ENCODE measurements around the gene CTRB1. TPM values are rescaled to one million over a fixed set of nuclear protein-coding genes. Genes with fewer than 3 reads are reported as not detected.
A peak's percentile ranks its signal among the peaks of the same experiment; 100 is the strongest.
"Not testable (repeated sequence)": the region's sequence is repeated elsewhere in the genome, so short reads cannot be mapped to it uniquely, and the experiment has no call there.

Gene CTRB1
- total and polyA plus RNA-seq, 10 donors = 0.59 to 25.2 (median 2.5) TPM; not detected in 2

- 73 to 82% (median 81%) methylated on average over 10 to 19 of the region's 19 CpGs for WGBS, 5 donors
Measured at GRCh38 chr16:75239542-75240122, 20.8 kb downstream of the CTRB1 start.

GRCh38 chr16:75240633-75241032 lies 21.8 kb downstream of the CTRB1 start:
- peaks cover 0 to 78% (median 5%) of the 10 kb centered on the region in 7 donors for H3K27me3 ChIP-seq (replicated peaks in 1 of 7)

More at GRCh38 chr16:75239542-75240122, 20.8 kb downstream of the CTRB1 start:
- peak in 1 of 3 donors; percentile 6 for TF ChIP-seq POLR2AphosphoS5 (IDR thresholded peaks at IDR 0.05)
- TF ChIP-seq CTCF (IDR thresholded peaks at IDR 0.05 in 8 of 11, conservative IDR thresholded peaks at IDR 0.05 in 3 of 11) = no peak
- intact Hi-C loops (cut with DNase I; ENCODE audit: low total_unique reads) = no loop called here
- no peak for DNase-seq
- Histone ChIP-seq H3K27ac (peak overlapping the region in 6 of 8 donors; percentile 43 to 68 (median 62)), H3K4me1 (peaks cover 19 to 88% (median 59%) of the 10 kb centered on the region in 6 donors), H3K27me3 (replicated peaks in 1 of 7) (peaks cover 0 to 79% (median 5%) of the 10 kb centered on the region in 7 donors), H3K4me3 (no peak overlapping the region), H3K9me3 (no peaks in the 10 kb centered on the region), H3K36me3 (peaks cover 0 to 81% (median 11%) of the 10 kb centered on the region in 6 donors)

GRCh38 chr16:75241412-75241811 lies 22.6 kb downstream of the CTRB1 start:
- intact Hi-C loops (cut with DNase I; ENCODE audit: low total_unique reads) = no loop called here
- Histone ChIP-seq H3K27me3 (replicated peaks in 1 of 7) (peaks cover 0 to 81% (median 5%) of the 10 kb centered on the region in 7 donors), H3K4me1 (peaks cover 34 to 91% (median 67%) of the 10 kb centered on the region in 6 donors), H3K27ac (peak overlapping the region in 2 of 8 donors; percentile 19 to 89), H3K9me3 (no peaks in the 10 kb centered on the region), H3K4me3 (no peak overlapping the region), H3K36me3 (peaks cover 0 to 63% (median 1%) of the 10 kb centered on the region in 6 donors)
- DNase-seq = no peak
- WGBS, 5 donors = 60 to 74% (median 70%) methylated on average over 2 to 8 of the region's 8 CpGs
- TF ChIP-seq POLR2A (IDR thresholded peaks at IDR 0.05) = no peak
- TF ChIP-seq CTCF (IDR thresholded peaks at IDR 0.05 in 8 of 11, conservative IDR thresholded peaks at IDR 0.05 in 3 of 11) = no peak
- TF ChIP-seq POLR2AphosphoS5 (IDR thresholded peaks at IDR 0.05) = no peak

More at GRCh38 chr16:75240633-75241032, 21.8 kb downstream of the CTRB1 start:
- H3K9me3 ChIP-seq; DNase-seq; H3K4me3 ChIP-seq; intact Hi-C loops (cut with DNase I; ENCODE audit: low total_unique reads): not testable (repeated sequence)
- H3K4me1 ChIP-seq = peaks cover 29 to 88% (median 60%) of the 10 kb centered on the region in 6 donors
- 67 to 88% (median 78%) methylated on average over 7 of the region's 7 CpGs for WGBS, 5 donors
- peaks cover 0 to 71% (median 2%) of the 10 kb centered on the region in 6 donors for H3K36me3 ChIP-seq
- H3K27ac ChIP-seq = peak overlapping the region in 1 of 8 donors; percentile 8

GRCh38 chr16:75241955-75242354 lies 23.2 kb downstream of the CTRB1 start:
- no peak for DNase-seq
- Histone ChIP-seq H3K4me1 (peaks cover 39 to 95% (median 73%) of the 10 kb centered on the region in 6 donors), H3K27ac (peak overlapping the region in 3 of 8 donors; percentile 15 to 89 (median 19)), H3K9me3 (no peaks in the 10 kb centered on the region), H3K27me3 (replicated peaks in 1 of 7) (peaks cover 0 to 80% (median 2%) of the 10 kb centered on the region in 7 donors), H3K36me3 (peaks cover 0 to 58% (median 1%) of the 10 kb centered on the region in 6 donors), H3K4me3 (no peak overlapping the region)
- WGBS, 5 donors = 79 to 91% (median 89%) methylated on average over 2 to 13 of the region's 13 CpGs
- intact Hi-C loops (cut with DNase I; ENCODE audit: low total_unique reads) = no loop called here
- TF ChIP-seq POLR2AphosphoS5 (IDR thresholded peaks at IDR 0.05) (no peak), CTCF (IDR thresholded peaks at IDR 0.05 in 8 of 11, conservative IDR thresholded peaks at IDR 0.05 in 3 of 11) (no peak), POLR2A (IDR thresholded peaks at IDR 0.05) (no peak)
